Skeletal muscle satellite cell (primary cell): Measurements from ENCODE around the gene LNX2.

Experiments used
- H3K27me3 ChIP-seq: 2 replicates; pipeline ENCODE4 v1.7.0; 2013; ENCODE audit warnings: low read length; ENCODE audit not compliant: control insufficient read depth, insufficient read depth
- H3K36me3 ChIP-seq: 2 replicates; pipeline ENCODE4 v1.7.0; 2013; ENCODE audit warnings: mild to moderate bottlenecking, control low read depth, low read length; ENCODE audit not compliant: insufficient read depth
- H3K4me1 ChIP-seq: 2 replicates; pipeline ENCODE4 v1.7.0; 2013; ENCODE audit warnings: low read length; ENCODE audit not compliant: control insufficient read depth, insufficient read depth
- H3K4me2 ChIP-seq: 2 replicates; pipeline ENCODE4 v1.7.0; 2013; ENCODE audit warnings: mild to moderate bottlenecking, low read length
- H3K4me3 ChIP-seq: 2 replicates; pipeline ENCODE4 v1.7.0; 2013; ENCODE audit warnings: low read length
- H3K9ac ChIP-seq: 2 replicates; pipeline ENCODE4 v1.7.0; 2013; ENCODE audit warnings: mild to moderate bottlenecking, low read depth, low read length, moderate library complexity
- H3K9me3 ChIP-seq: replicated peaks from 2 replicates; pipeline ENCODE4 v1.7.0; 2013; ENCODE audit warnings: mild to moderate bottlenecking, control low read depth, low read length

The LNX2 gene

DNA sequence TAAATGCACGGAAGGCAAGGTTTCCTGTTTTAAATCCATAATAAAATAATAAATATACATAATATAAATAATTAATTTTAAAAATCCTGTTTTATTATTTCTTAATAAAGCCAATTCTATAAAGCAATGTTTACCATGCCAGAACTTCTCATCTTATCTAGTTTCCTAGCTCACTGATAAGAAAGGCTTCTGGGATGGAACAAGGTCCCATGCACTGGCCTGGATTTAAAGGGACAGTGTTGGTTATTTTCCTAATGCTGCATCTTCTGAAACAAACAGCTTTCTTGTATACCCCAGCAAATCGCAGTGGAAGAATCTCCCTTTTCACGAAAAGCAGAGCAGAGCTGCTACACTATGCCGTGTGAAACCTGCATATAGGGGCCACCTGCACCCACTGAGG is 68.8 kb downstream of the LNX2 start:
- no peaks in the 10 kb centered on the region for H3K9me3 ChIP-seq
- no peak overlapping the region for H3K4me2 ChIP-seq
- H3K4me1 ChIP-seq: peaks cover 3% of the 10 kb centered on the region
- H3K36me3 ChIP-seq: peaks cover 13% of the 10 kb centered on the region
- no peak overlapping the region for H3K9ac ChIP-seq
- H3K4me3 ChIP-seq: no peak overlapping the region
- H3K27me3 ChIP-seq: no peaks in the 10 kb centered on the region

DNA sequence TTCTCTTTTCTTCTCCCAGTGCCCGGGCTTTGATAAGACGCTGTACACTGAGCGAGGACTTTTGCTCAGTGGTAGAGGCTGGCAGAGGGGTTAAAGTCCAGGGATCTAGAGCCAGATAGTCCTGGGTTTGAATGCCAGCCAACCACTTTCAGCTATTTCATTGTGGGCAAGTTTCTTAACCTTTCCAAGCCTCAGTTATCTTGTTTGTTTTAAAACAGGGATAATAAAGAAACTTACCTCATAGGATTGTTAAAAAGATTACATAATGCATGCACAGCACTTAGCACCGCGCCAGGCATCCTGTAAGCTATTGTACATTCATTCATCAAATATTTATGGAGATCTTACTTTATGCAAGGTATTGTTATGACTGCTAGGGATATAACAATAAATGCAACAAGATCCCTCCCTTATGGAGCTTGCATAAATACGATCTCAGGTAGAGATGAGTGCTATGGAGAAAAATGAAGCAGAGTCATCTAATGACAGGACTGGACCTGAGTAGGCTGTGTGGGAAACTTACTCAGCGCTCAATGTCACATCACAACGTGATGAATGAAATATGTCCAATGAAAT is 70.8 kb downstream of the LNX2 start:
- no peak overlapping the region for H3K9ac ChIP-seq
- no peaks in the 10 kb centered on the region for H3K27me3 ChIP-seq
- H3K36me3 ChIP-seq: peaks cover 13% of the 10 kb centered on the region
- no peaks in the 10 kb centered on the region for H3K9me3 ChIP-seq
- H3K4me2 ChIP-seq: no peak overlapping the region
- no peaks in the 10 kb centered on the region for H3K4me1 ChIP-seq
- H3K4me3 ChIP-seq: no peak overlapping the region

DNA sequence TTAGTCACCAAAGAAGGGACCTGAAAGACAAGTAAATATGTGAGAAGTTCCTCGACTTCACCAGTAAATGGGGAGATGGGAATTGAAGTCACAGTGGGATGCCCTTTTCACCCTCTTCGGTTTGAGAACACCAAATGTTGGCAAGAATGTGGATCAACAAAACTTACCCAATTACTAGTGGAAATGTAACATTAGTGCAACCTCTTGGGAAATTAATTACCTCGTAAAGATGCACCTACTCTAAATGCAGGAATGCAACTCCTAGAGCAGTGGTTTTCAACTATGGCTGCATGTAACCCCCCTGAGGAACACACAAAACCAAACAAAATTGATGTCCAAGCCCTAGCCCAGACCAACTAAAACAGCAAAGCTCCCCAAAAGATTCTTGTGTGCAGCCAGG is 78.1 kb downstream of the LNX2 start:
- H3K9me3 ChIP-seq: no peaks in the 10 kb centered on the region
- H3K4me3 ChIP-seq: no peak overlapping the region
- no peaks in the 10 kb centered on the region for H3K27me3 ChIP-seq
- H3K36me3 ChIP-seq: no peaks in the 10 kb centered on the region
- H3K4me1 ChIP-seq: no peaks in the 10 kb centered on the region
- H3K4me2 ChIP-seq: no peak overlapping the region
- H3K9ac ChIP-seq: no peak overlapping the region

- Histone ChIP-seq H3K9me3 (no peaks in the 10 kb centered on the region), H3K4me1 (no peaks in the 10 kb centered on the region), H3K36me3 (no peaks in the 10 kb centered on the region), H3K4me2 (no peak overlapping the region), H3K27me3 (no peaks in the 10 kb centered on the region), H3K9ac (no peak overlapping the region), H3K4me3 (no peak overlapping the region)
Measured at GRCh38 chr13:27541386-27541785, 78.9 kb downstream of the LNX2 start.

DNA sequence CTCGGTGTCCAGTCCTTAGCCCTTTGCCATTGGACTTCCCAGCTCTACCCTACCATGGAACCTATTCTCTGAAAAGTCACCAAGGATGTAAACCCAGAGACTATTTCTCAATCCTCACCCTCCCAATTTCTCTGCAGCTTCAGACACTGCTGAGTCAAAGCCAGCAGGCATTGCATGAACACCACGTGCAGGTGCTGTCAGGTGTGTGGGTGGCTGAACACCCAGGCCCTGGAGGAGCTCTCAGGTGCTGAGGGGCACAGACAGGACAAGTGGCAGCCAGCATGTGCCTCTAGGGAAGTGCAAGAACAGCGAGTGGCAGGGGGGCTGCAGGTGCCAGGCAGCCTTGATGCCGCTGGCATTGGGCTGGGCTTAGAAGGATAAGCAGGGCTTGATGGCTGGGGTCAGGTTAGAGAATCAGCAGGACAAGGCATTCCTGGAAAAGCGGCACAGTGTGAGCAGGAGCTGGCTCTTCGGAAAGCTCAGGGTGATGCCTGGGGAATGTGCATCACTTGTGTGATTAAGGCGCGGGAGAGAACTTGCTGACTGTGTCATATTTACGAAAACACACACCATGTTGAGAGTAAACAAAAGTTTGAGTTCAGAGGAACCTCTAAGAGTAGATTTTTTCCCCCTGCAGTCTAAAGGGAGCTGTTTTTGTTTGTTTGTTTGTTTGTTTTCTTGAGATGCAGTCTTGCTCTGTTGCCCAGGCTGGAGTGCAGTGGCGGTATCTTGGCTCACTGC is 83.8 kb downstream of the LNX2 start:
- no peak overlapping the region for H3K4me3 ChIP-seq
- H3K4me2 ChIP-seq: no peak overlapping the region
- no peak overlapping the region for H3K9ac ChIP-seq
- no peaks in the 10 kb centered on the region for H3K4me1 ChIP-seq
- H3K9me3 ChIP-seq: no peaks in the 10 kb centered on the region
- H3K36me3 ChIP-seq: no peaks in the 10 kb centered on the region
- H3K27me3 ChIP-seq: no peaks in the 10 kb centered on the region

DNA sequence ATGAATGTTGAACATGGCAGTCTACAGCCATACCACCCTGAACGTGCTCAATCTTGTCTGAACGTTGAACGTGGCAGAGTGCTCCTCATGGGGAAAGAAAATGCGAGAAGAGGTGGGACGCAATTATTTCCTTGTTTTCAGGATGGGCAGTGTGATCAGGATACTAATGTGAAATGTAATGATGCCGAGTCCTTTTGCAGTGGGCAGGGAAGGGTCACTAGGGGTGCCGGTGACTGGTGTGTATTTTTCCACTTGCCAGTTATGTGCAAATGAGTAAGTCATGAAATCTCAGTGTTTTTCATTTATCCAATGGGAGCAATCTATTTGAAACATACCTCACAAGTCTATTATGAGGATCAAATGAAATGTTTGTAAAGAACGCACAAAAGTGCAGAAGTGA is 84.8 kb downstream of the LNX2 start:
- no peak overlapping the region for H3K4me3 ChIP-seq
- H3K4me1 ChIP-seq: no peaks in the 10 kb centered on the region
- H3K27me3 ChIP-seq: no peaks in the 10 kb centered on the region
- H3K36me3 ChIP-seq: no peaks in the 10 kb centered on the region
- H3K9ac ChIP-seq: no peak overlapping the region
- no peak overlapping the region for H3K4me2 ChIP-seq
- H3K9me3 ChIP-seq: no peaks in the 10 kb centered on the region

GRCh38 chr13:27534981-27535380 is 85.3 kb downstream of the LNX2 start:
- Histone ChIP-seq H3K4me3 (no peak overlapping the region), H3K9me3 (no peaks in the 10 kb centered on the region), H3K36me3 (no peaks in the 10 kb centered on the region), H3K27me3 (no peaks in the 10 kb centered on the region), H3K4me1 (no peaks in the 10 kb centered on the region), H3K4me2 (no peak overlapping the region), H3K9ac (no peak overlapping the region)

DNA sequence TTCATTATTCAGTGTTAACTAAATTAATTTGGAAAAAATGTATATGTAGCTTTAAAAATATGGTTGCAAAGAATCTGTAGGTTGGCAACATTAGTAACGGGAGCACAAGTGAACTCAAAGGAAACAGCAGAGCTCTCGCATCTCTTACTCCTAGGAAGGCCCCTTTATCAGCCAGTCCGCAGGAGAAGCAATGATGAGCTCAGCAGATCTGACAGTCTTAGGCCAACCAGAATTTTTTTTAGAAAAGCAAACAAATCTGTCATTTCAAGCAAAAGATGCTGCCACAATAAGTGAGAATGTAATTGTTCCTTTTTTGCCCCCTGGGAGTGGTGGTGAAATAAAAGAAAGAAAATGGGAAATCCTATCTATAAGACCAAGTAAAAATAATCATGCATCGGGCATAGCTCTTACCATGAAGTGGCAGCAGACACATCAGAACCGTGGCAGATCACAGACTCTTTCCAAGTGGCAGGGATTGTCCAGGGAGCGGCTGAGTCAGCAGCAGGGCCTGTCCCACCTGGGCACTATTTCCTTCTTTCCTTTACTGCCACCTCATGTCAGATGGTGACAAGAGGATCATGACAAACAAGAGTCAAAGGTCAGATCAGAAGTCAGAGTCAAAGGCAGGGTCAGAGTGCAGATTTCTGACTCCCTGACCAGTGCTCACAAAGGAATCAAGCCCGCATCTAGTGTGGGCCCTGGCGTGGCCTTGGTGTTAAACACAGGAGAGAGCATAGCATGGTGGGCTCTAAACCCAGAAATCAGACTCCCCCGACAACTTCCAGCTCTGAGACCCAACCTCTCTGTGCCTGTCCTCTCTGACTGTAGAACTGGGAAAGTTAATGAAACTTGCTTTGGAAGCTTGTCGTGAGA is 86.0 kb downstream of the LNX2 start:
- Histone ChIP-seq H3K27me3 (no peaks in the 10 kb centered on the region), H3K4me2 (no peak overlapping the region), H3K4me3 (no peak overlapping the region), H3K4me1 (no peaks in the 10 kb centered on the region), H3K36me3 (no peaks in the 10 kb centered on the region), H3K9ac (no peak overlapping the region), H3K9me3 (no peaks in the 10 kb centered on the region)

GRCh38 chr13:27533155-27533643 is 87.1 kb downstream of the LNX2 start:
- no peaks in the 10 kb centered on the region for H3K27me3 ChIP-seq
- H3K4me2 ChIP-seq: peak overlapping the region; percentile 70
- H3K9me3 ChIP-seq: no peaks in the 10 kb centered on the region
- no peaks in the 10 kb centered on the region for H3K36me3 ChIP-seq
- no peak overlapping the region for H3K9ac ChIP-seq
- peak overlapping the region; percentile 32 for H3K4me3 ChIP-seq
- no peaks in the 10 kb centered on the region for H3K4me1 ChIP-seq

DNA sequence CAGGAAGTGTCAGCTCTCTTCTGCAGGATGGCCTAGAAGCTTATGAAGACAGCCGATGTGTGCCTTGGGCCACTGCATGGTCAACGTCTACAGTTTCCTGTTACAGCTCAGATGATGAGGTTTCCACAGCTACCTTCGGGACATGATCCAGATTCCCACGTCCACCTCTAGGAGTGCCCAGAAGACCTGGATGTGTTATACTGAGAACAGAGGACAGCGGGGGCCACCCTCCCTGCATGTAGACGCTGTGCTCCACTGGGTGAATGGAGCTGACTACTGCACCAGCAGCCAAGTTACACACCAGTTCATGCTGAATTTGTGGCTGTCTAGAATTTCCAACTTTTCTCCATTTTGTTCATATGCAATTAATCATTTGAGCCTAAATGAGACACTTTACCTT is 91.4 kb downstream of the LNX2 start:
- Histone ChIP-seq H3K9ac (no peak overlapping the region), H3K4me3 (no peak overlapping the region), H3K4me2 (no peak overlapping the region), H3K36me3 (no peaks in the 10 kb centered on the region), H3K9me3 (no peaks in the 10 kb centered on the region), H3K4me1 (no peaks in the 10 kb centered on the region), H3K27me3 (peaks cover 21% of the 10 kb centered on the region)

DNA sequence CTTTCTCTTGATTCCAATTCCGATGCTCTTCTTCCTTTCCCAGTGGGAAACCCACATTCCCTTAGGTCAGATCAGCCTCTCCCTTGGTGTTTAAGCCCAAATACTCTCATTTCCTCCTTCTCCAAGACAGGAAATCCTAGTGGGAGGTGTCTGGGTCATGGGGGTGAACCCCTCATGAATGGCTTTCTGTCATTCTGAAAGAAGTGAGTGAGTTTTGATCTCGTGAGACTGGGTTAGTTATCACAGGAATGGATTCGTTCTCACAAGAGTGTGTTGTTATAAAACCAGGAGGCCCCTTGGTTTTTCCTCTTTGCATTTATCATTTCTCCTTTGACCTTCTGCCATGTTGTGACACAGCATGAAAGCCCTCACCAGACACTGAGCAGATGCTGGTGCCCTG is 93.8 kb downstream of the LNX2 start:
- H3K9ac ChIP-seq: no peak overlapping the region
- H3K4me1 ChIP-seq: no peaks in the 10 kb centered on the region
- H3K4me2 ChIP-seq: no peak overlapping the region
- H3K27me3 ChIP-seq: peaks cover 27% of the 10 kb centered on the region
- no peak overlapping the region for H3K4me3 ChIP-seq
- H3K9me3 ChIP-seq: no peaks in the 10 kb centered on the region
- H3K36me3 ChIP-seq: no peaks in the 10 kb centered on the region
